Retina (tissue), 1 donor: ENCODE results near the gene GPR137B.

Experiments used
- DNase-seq: peaks from one replicate; pipeline ENCODE4 v3.0.0-alpha.2; 2016

The GPR137B gene

GRCh38 chr1:236114076-236114747 lies 28.1 kb upstream of the GPR137B start:
- no peak for DNase-seq

- DNase-seq: no peak
Measured at GRCh38 chr1:236117710-236118109, 24.6 kb upstream of the GPR137B start.

GRCh38 chr1:236119943-236120484 lies 22.3 kb upstream of the GPR137B start:
- DNase-seq: no peak

- no peak for DNase-seq
Measured at GRCh38 chr1:236120721-236121153, 21.6 kb upstream of the GPR137B start.

DNA sequence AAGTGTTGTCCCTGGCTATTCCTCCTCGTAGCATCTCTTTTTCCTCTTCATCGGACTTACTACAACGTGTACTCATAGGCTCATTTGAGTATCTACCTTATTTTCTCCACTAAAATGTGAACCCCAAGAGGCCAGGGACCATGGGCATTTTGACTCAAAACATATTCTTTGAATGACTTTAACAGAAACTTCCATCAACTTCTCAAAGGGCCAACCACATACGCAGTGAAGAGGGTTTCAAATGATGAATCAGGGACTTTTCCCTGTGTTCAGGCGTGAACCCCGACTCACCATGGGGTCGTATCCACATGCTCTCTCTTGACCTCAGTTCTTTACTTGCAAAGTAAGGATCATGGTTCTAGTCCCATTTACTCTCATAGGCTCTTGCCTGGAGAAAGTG lies 20.2 kb upstream of the GPR137B start:
- DNase-seq: no peak

GRCh38 chr1:236123563-236123962 lies 18.8 kb upstream of the GPR137B start:
- no peak for DNase-seq

- DNase-seq: no peak
Measured at GRCh38 chr1:236124965-236125364, 17.4 kb upstream of the GPR137B start.

GRCh38 chr1:236127045-236127444 lies 15.3 kb upstream of the GPR137B start:
- no peak for DNase-seq

- DNase-seq: no peak
Measured at GRCh38 chr1:236128646-236129178, 13.6 kb upstream of the GPR137B start.

DNA sequence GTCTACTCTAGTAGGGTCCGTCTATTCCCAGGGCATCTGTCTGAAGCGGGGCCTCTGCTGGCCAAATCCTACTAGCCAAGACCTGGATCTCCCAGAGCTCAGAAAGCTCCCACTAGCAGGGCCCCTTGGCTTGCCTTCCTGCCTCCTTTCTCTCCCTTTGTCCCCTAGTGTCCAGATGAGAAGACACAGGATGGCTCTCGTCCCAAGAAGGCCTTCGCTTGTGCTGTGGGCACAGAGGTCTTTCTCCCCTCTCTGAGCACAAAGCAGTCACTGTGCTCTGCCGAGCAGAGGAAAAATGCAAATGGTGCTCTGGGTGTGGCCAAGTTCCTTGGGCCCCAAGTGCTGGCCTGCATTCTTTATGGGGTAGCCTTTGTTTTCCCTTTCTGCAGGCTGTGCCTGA lies 13.0 kb upstream of the GPR137B start:
- DNase-seq: no peak

GRCh38 chr1:236130372-236130771 lies 12.0 kb upstream of the GPR137B start:
- no peak for DNase-seq

DNA sequence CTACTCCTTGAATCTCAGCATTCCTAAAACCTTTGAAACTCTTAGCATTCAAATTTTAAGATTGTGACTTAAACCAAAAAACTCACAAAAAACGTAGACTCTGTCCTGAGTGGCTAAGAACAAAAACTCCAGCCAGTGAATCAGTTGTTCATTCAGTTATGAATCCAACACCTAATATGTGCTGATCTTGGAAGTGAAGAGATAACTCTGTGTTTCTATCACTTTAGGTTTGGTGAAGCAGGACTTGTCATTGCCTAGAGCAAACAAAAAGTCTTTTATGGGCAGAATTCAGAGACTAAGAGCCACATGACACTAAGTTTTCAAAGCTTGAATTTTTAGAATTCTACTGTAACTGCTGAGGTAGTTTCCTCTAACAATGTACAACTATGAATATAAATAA lies 10.4 kb upstream of the GPR137B start:
- DNase-seq: no peak

DNA sequence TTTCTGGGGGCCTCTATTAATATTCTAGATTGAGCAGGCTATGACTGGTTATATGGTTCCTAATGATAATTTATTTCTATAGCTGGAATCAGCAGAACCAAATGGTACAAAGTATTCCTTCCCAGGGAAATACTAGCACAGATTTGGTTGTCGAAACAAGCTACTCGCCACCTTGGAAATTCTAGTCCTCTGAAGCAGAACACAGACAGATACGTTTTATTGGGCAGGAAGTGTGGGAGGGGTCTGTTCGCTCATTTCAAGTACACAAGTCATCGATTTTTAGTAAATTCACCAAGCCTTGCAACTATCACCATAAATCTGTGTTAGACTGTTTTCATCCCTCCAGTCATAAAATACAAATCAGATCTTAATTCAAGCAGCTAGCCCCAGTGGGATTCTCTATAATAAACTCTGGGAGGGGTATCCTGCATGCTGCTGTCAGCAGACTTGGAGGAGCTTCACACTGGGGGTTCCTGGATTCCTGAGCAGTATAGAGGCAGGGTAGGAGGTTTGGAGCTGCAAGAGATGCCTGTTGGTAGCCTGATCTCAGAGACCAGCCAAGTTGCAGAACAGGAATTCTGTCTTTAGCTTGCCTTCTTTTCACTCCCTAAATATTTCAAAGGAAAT lies 9.8 kb upstream of the GPR137B start:
- DNase-seq: no peak

DNA sequence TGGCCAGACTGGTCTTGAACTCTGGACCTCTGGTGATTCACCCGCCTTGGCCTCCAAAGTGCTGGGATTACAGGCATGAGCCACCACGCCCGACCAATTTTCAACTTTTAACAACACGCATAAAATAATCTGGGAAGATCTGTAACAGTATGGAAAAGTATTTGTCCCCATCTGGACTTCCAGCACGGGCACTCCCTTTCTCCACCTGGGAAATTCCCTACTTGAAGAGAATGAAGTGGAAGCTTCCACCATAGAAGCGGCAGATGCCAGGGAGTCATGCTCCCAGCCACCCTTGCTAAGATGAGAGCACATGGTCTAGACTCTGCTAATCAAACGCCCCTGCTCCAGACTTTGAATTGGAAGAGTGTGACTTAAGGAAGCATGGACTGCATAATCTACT lies 9.0 kb upstream of the GPR137B start:
- no peak for DNase-seq

DNA sequence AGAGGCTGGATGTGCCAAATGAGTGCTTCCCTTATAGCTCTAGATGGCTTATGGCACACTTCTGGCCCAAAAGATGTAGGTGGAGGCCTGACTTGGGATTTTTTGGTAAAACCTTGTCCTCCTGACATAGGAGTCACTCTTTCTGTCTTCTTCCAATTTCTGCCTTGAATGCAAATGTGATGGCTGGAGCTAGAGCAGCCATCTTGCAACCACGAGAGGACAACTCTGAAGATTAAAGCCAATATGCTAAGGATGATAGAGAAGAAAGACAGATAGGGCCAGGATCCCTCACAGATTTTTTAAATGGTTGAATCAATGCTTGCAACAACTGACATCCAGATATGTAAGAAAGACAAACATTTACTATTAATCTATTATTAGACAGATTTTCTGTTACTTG lies 8.5 kb upstream of the GPR137B start:
- DNase-seq: no peak

- no peak for DNase-seq
Measured at GRCh38 chr1:236137285-236137852, 5.0 kb upstream of the GPR137B start.

DNA sequence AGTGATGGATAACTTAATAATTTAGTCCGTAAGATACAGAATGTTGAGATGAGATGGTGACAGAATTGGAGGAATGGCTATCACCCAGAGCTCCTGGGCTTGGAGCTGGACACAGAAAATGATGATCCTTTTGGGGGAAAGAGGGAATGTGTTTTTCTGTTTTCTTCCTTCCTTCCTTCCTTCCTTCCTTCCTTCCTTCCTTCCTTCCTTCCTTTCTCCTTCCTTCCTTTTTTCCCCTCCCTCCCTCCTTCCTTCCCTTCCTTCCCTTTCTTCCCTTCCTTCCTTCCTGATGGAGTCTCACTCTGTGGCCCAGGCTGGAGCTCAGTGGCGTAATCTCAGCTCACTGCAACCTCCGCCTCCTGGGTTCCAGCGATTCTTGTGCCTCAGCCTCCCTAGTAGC lies 2.8 kb upstream of the GPR137B start:
- DNase-seq: no peak

GRCh38 chr1:236140705-236141446 lies 1.5 kb upstream of the GPR137B start:
- peak; percentile 16 for DNase-seq

DNA sequence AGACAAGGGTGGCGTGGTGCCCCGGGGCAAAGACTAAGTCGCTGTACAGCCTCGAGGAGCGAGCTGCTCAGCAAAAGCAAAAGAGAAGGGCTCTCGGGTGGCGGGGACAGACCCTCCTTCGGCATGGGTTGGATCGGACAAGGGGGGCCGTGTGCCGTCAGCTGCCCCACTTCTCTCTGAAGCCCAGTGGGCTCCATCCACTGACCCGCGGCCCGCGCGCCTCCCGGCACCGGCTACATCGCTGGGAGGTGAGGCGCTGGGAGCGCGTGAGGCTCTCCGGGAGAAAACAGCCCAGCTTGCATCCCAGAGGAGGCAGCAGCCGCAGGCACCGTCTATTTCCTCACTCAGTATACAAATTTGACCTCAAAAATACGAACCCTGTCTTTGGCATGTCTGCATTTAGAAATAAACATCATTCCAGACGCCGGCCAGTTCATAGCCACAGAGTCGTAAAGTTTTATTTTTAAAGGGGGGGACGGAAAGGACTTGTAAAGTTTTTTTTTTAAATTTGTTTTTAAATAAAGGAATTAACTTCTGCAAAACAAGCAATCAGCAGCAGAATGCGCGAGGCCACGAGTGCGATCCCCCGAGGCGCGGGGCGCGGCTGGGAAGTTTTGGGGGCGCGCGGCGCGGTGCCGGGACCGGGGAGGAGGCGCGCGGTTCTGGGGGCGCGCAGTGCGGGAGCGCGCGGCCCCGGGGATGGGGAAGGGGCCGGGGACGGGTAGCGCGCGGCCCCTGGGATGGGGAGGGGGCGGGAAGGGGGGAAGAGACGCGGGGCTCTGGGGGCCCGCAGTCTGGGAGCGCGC lies 689 bp upstream of the GPR137B start:
- DNase-seq: peak; percentile 87

DNA sequence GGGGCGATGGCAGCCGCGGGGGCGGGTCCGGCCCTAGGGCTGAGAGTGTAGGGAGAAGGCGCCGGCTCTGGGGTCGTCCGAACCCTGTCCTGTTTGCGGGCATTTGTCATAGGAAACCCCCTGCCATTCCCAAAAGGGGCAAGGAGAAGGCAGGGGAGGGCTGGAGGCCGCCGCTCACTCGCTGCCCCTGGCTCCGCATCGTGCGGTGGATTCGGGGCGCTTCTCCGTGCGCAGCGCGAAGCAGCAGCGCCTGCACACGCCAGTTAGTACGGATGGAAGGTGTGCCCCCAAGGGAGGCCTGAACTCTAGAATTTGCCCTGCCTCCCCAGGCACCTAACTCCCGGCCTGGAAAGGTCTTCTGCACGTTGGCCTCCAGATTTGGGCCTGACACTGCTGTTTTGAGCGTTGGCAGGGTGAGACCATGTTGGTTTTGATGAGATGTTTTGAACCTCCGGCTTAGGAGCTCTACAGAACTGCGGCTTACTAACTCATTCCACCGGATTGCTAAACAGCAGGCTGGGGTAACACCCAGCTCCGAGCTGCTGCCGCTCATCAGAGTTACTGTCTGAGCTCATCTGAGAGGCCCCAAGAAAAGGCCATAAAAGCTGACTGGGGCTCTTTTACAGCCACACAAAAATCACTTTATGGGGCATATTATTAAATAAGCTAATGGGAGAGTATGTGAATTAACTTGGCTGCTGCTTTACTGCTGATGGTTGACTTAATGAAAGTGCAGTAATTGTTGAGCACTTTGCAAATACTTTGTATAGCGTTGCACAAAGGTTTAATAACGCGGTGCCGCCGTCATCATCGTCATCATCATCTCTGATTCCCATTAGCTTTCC lies 987 bp downstream of the GPR137B start:
- DNase-seq: peak; percentile 77

- no peak for DNase-seq
Measured at GRCh38 chr1:236144033-236144432, 1.7 kb downstream of the GPR137B start.
